Measurements from ENCODE around the gene DHDH. TPM values are rescaled to one million over a fixed set of nuclear protein-coding genes. Genes with fewer than 3 reads are reported as not detected.

DHDH gene
- total RNA-seq = 0.14 and 0.18 TPM in 2 replicates

GRCh38 chr19:48933382-48933932, at the start of gene DHDH:
TSS of gene DHDH (plus strand) at chr19:48933699. CDS start at chr19:48933722, 23 bp downstream.

GRCh38 chr19:48899781-48900476, 33.6 kb upstream of the DHDH start, which contains the start of gene NUCB1:
TSS of gene NUCB1 (plus strand) at chr19:48900312. CDS start at chr19:48900797, 485 bp downstream.

GRCh38 chr19:48954595-48955307, 21.3 kb downstream of the DHDH start, which contains the start of gene BAX:
TSS of gene BAX (plus strand) at chr19:48954875. CDS start at chr19:48954929, 54 bp downstream.

GRCh38 chr19:48965040-48965805, 31.7 kb downstream of the DHDH start, which contains the start of gene FTL:
TSS of gene FTL (plus strand) at chr19:48965309. CDS start at chr19:48965508, 199 bp downstream.

GRCh38 chr19:48993175-48994034, 59.9 kb downstream of the DHDH start, which contains the start of the genes GYS1 and RUVBL2:
TSS of gene GYS1 (minus strand) at chr19:48993309. CDS start at chr19:48993112, 197 bp downstream.
TSS of gene RUVBL2 (plus strand) at chr19:48993887. CDS start at chr19:48993912, 25 bp downstream.

Other genes with a start within 250 kb of the DHDH start
- not detected in 2 replicates for gene FUT2, start 237.7 kb upstream of the DHDH start, total RNA-seq
- gene MAMSTR, start 214.0 kb upstream of the DHDH start, total RNA-seq = 0.28 TPM in 2 replicates
- gene RASIP1, start 193.1 kb upstream of the DHDH start, total RNA-seq = 1.3 and 2.3 TPM in 2 replicates
- not detected in 2 replicates for gene IZUMO1, start 186.8 kb upstream of the DHDH start, total RNA-seq
- gene FUT1, start 181.1 kb upstream of the DHDH start, total RNA-seq = 0.28 TPM in 2 replicates
- gene FGF21, start 178.2 kb upstream of the DHDH start, total RNA-seq = 0.14 and 0.28 TPM in 2 replicates
- gene BCAT2, start 122.7 kb upstream of the DHDH start, total RNA-seq = 26.6 and 28.4 TPM in 2 replicates
- gene HSD17B14, start 97.2 kb upstream of the DHDH start, total RNA-seq = 6.8 and 7.3 TPM in 2 replicates
- gene PLEKHA4, start 65.1 kb upstream of the DHDH start, total RNA-seq = 6.5 and 10.6 TPM in 2 replicates
- gene PPP1R15A, start 61.3 kb upstream of the DHDH start, total RNA-seq = 51.6 and 53.1 TPM in 2 replicates
- gene TULP2, start 35.0 kb upstream of the DHDH start, total RNA-seq = 0.28 and 0.55 TPM in 2 replicates
- 117 and 149 TPM in 2 replicates for gene NUCB1, start 33.4 kb upstream of the DHDH start, total RNA-seq
- 77.2 and 141 TPM in 2 replicates for gene BAX, start 21.2 kb downstream of the DHDH start, total RNA-seq
- gene FTL, start 31.6 kb downstream of the DHDH start, total RNA-seq = 5,813 and 7,581 TPM in 2 replicates
- gene GYS1, start 59.6 kb downstream of the DHDH start, total RNA-seq = 29.0 and 45.9 TPM in 2 replicates
- gene RUVBL2, start 60.2 kb downstream of the DHDH start, total RNA-seq = 201 and 206 TPM in 2 replicates
- gene LHB, start 83.4 kb downstream of the DHDH start, total RNA-seq = not detected in 2 replicates
- gene CGB3, start 90.6 kb downstream of the DHDH start, total RNA-seq = not detected in 2 replicates
- not detected in 2 replicates for gene CGB2, start 98.2 kb downstream of the DHDH start, total RNA-seq
- gene CGB1, start 103.2 kb downstream of the DHDH start, total RNA-seq = not detected in 2 replicates
- gene CGB5, start 110.1 kb downstream of the DHDH start, total RNA-seq = not detected in 2 replicates
- not detected in 2 replicates for gene CGB8, start 115.4 kb downstream of the DHDH start, total RNA-seq
- gene CGB7, start 124.0 kb downstream of the DHDH start, total RNA-seq = 0.09 and 0.14 TPM in 2 replicates
- gene NTF4, start 131.1 kb downstream of the DHDH start, total RNA-seq = not detected in 2 replicates
- not detected in 2 replicates for gene KCNA7, start 139.0 kb downstream of the DHDH start, total RNA-seq
- 106 and 162 TPM in 2 replicates for gene SNRNP70, start 151.8 kb downstream of the DHDH start, total RNA-seq
- 8.9 and 11.0 TPM in 2 replicates for gene LIN7B, start 180.7 kb downstream of the DHDH start, total RNA-seq
- 0.28 and 0.83 TPM in 2 replicates for gene C19orf73, start 185.4 kb downstream of the DHDH start, total RNA-seq
- 1.4 and 1.6 TPM in 2 replicates for gene PPFIA3, start 185.8 kb downstream of the DHDH start, total RNA-seq
- 0.09 TPM in 1 of 2 replicates, not detected in the other for gene HRC, start 221.7 kb downstream of the DHDH start, total RNA-seq
- gene TRPM4, start 224.1 kb downstream of the DHDH start, total RNA-seq = 9.1 and 16.5 TPM in 2 replicates